Osteoblast (primary cell): ENCODE results near the gene EDNRA. TPM values are rescaled to one million over a fixed set of nuclear protein-coding genes. Genes with fewer than 3 reads are reported as not detected.
A peak's percentile ranks its signal among the peaks of the same experiment; 100 is the strongest.

ENCODE experiments used
- DNase-seq: peaks from one replicate; pipeline ENCODE4 v3.0.0; 2011; ENCODE audit warnings: low spot score, mixed read lengths; ENCODE audit not compliant: insufficient read length; ENCODE audit errors: missing footprints
- H2AFZ ChIP-seq: 2 replicates; pipeline ENCODE4 v1.6.0; 2011; ENCODE audit warnings: mild to moderate bottlenecking, low read length
- H3K27ac ChIP-seq: 2 replicates; pipeline ENCODE4 v1.5.1; 2011; ENCODE audit warnings: mild to moderate bottlenecking, low read depth, low read length, moderate library complexity
- H3K27me3 ChIP-seq: 2 replicates; pipeline ENCODE4 v1.6.0; 2012; ENCODE audit warnings: mild to moderate bottlenecking, control low read depth, inconsistent platforms, low read length, moderate library complexity; ENCODE audit not compliant: insufficient read depth
- H3K36me3 ChIP-seq: 2 replicates; pipeline ENCODE4 v1.5.1; 2011; ENCODE audit warnings: mild to moderate bottlenecking, low read length, control low read depth, moderate library complexity; ENCODE audit not compliant: insufficient read depth
- H3K4me1 ChIP-seq: 2 replicates; pipeline ENCODE4 v1.5.1; 2011; ENCODE audit warnings: mild to moderate bottlenecking, low read length, control low read depth, moderate library complexity; ENCODE audit not compliant: insufficient read depth
- H3K4me2 ChIP-seq: 2 replicates; pipeline ENCODE4 v1.6.0; 2011; ENCODE audit warnings: mild to moderate bottlenecking, low read length; ENCODE audit not compliant: insufficient read depth
- H3K4me3 ChIP-seq: fragments of 200-600 bp; sonication (generic); 3 replicates; pipeline ENCODE4 v1.5.1; 2012; ENCODE audit warnings: mild to moderate bottlenecking, low read length, inconsistent platforms; ENCODE audit not compliant: insufficient read depth
- H3K79me2 ChIP-seq: 2 replicates; pipeline ENCODE4 v1.6.0; 2012; ENCODE audit warnings: mild to moderate bottlenecking, low read length, control low read depth, inconsistent platforms; ENCODE audit not compliant: insufficient read depth
- H3K9me3 ChIP-seq: 2 replicates; pipeline ENCODE4 v1.5.1; 2011; ENCODE audit warnings: low read depth, low read length, control low read depth
- H4K20me1 ChIP-seq: 2 replicates; pipeline ENCODE4 v1.6.0; 2012; ENCODE audit warnings: mild to moderate bottlenecking, low read length, control low read depth; ENCODE audit not compliant: insufficient read depth
- total RNA-seq: library from RNA; depleted of rRNA; stranded (reverse); fragments of >200 nt; gene quantifications from 2 replicates; pipeline ENCODE4 v1.2.3, GENCODE V29; 2012
- TF ChIP-seq, protein P1 (sequence below): IDR thresholded peaks from 2 replicates; pipeline ENCODE4 v1.5.1; 2011; ENCODE audit warnings: mild to moderate bottlenecking, low read depth, low read length, moderate library complexity; ENCODE audit errors: extremely low read depth

The EDNRA gene
- total RNA-seq, 1 donor, result 6.2 TPM

DNA sequence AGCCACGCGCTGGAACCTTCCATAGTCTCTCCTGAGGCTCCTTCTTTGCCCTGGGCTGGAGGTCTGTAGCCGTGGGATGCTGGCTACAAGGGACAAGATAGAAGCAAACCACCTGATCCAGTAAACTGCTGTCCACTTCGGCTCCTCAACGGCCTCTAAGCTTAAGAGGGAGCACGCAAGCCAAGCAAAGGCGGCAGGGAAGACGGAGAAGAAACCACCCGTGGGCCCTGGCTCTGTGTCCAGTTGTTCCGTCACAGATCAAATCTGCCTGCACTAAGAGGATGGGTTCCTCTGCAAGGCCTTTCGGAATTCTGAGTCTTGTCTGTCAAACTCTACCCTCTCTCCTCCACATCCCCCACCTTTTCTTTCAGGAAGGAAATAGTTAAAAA is 401 bp upstream of the EDNRA start:
- H3K27ac ChIP-seq, result peak overlapping the region; percentile 26
- H3K79me2 ChIP-seq, result no peaks in the 10 kb centered on the region
- peak overlapping the region; percentile 67 for H2AFZ ChIP-seq
- H3K4me2 ChIP-seq, result peak overlapping the region; percentile 88
- no peaks in the 10 kb centered on the region for H3K9me3 ChIP-seq
- H3K27me3 ChIP-seq, result no peaks in the 10 kb centered on the region
- no peak for DNase-seq
- no peaks in the 10 kb centered on the region for H3K36me3 ChIP-seq
- H4K20me1 ChIP-seq, result no peaks in the 10 kb centered on the region
- peaks cover 25% of the 10 kb centered on the region for H3K4me1 ChIP-seq
- TF ChIP-seq, protein P1, sequence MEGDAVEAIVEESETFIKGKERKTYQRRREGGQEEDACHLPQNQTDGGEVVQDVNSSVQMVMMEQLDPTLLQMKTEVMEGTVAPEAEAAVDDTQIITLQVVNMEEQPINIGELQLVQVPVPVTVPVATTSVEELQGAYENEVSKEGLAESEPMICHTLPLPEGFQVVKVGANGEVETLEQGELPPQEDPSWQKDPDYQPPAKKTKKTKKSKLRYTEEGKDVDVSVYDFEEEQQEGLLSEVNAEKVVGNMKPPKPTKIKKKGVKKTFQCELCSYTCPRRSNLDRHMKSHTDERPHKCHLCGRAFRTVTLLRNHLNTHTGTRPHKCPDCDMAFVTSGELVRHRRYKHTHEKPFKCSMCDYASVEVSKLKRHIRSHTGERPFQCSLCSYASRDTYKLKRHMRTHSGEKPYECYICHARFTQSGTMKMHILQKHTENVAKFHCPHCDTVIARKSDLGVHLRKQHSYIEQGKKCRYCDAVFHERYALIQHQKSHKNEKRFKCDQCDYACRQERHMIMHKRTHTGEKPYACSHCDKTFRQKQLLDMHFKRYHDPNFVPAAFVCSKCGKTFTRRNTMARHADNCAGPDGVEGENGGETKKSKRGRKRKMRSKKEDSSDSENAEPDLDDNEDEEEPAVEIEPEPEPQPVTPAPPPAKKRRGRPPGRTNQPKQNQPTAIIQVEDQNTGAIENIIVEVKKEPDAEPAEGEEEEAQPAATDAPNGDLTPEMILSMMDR, result no peak
- peak overlapping the region; percentile 72 for H3K4me3 ChIP-seq

DNA sequence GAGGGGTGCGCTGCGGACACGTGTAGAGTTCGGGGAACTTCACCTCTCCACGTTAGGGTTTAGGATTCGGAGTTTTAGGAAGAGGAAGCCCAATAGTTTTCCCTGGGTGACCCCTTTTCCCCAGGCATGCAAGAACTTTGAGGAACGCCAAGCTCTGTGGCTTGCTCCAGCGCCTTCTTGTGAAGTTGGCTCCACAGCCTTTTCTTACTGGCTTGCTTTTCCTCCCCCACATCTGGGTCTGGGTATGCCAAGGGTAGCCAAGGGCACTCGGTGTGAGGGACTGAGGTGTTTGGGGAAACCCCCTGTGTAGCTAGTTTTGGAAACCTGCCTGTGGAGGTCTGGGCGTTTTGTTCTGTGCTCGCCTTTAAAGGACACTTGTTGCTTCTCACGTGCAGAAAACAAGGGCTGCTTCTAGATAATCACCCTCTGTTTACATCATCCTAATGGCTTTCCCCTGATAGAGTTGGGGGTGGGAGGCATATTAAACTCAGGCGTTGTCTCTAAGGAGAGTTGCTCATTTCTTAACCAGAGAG is 746 bp downstream of the EDNRA start:
- peak overlapping the region; percentile 88 for H3K4me2 ChIP-seq
- peak overlapping the region; percentile 13 for H3K27ac ChIP-seq
- TF ChIP-seq, protein P1, result no peak
- H3K4me1 ChIP-seq, result peaks cover 25% of the 10 kb centered on the region
- H3K79me2 ChIP-seq, result no peaks in the 10 kb centered on the region
- DNase-seq, result peak; percentile 39
- H3K9me3 ChIP-seq, result no peaks in the 10 kb centered on the region
- no peaks in the 10 kb centered on the region for H3K36me3 ChIP-seq
- peak overlapping the region; percentile 67 for H2AFZ ChIP-seq
- H4K20me1 ChIP-seq, result no peaks in the 10 kb centered on the region
- H3K27me3 ChIP-seq, result no peaks in the 10 kb centered on the region
- H3K4me3 ChIP-seq, result peak overlapping the region; percentile 72

DNA sequence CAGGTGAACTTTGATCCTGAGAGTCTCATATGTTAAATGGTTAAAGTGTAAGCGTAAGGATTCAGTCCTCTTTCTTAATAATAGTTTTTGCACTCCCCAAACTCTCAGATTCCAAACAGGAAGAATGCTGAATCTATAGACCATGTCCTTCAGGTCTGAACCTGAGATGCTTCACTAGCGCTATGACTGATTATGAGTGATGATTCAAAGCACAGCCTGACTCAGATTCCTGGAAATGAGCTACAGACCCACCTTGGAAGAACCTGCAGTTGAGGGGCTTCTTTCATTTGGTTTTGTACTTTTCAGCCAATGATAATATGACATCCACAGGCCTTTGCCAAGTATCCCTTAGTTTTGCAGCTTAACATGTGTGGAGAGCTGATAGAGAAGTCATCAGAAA is 1.4 kb downstream of the EDNRA start:
- H3K4me1 ChIP-seq, result peaks cover 25% of the 10 kb centered on the region
- no peaks in the 10 kb centered on the region for H4K20me1 ChIP-seq
- H3K9me3 ChIP-seq, result no peaks in the 10 kb centered on the region
- no peak overlapping the region for H3K27ac ChIP-seq
- no peaks in the 10 kb centered on the region for H3K79me2 ChIP-seq
- DNase-seq, result no peak
- no peak overlapping the region for H3K4me3 ChIP-seq
- H3K36me3 ChIP-seq, result no peaks in the 10 kb centered on the region
- H2AFZ ChIP-seq, result no peak overlapping the region
- TF ChIP-seq, protein P1, result no peak
- peak overlapping the region; percentile 88 for H3K4me2 ChIP-seq
- H3K27me3 ChIP-seq, result no peaks in the 10 kb centered on the region

DNA sequence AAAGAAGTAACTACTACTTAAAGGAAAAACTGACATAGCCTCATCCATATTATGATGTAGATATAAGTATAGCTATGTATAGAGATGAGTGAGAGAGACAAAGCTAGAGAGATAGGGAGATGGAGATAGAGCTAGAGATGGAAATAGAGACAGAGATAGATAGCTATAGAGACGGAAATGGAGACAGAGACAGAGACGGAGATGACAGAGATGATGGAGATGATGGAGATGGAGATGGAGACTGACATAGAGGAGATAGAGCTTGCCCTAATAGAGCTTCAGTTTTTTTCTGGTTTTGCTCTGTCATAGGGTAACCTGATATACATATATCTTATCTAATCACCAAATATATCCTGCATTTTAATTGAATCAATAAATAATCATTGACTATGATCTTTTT is 4.3 kb downstream of the EDNRA start:
- no peak for DNase-seq
- H2AFZ ChIP-seq, result no peak overlapping the region
- no peak overlapping the region for H3K4me2 ChIP-seq
- H3K9me3 ChIP-seq, result no peaks in the 10 kb centered on the region
- H3K4me3 ChIP-seq, result no peak overlapping the region
- no peaks in the 10 kb centered on the region for H4K20me1 ChIP-seq
- H3K27me3 ChIP-seq, result no peaks in the 10 kb centered on the region
- peaks cover 21% of the 10 kb centered on the region for H3K4me1 ChIP-seq
- no peaks in the 10 kb centered on the region for H3K79me2 ChIP-seq
- no peak overlapping the region for H3K27ac ChIP-seq
- no peaks in the 10 kb centered on the region for H3K36me3 ChIP-seq
- TF ChIP-seq, protein P1, result no peak
